Measurements from ENCODE around the gene RAB33B. TPM values are rescaled to one million over a fixed set of nuclear protein-coding genes. Genes with fewer than 3 reads are reported as not detected.

The RAB33B gene
- total RNA-seq, 1 donor from 2014 or later = 9.8 TPM

- Histone ChIP-seq H3K4me1 (no peaks in the 10 kb centered on the region), H3K4me3 (no peak overlapping the region), H3K9me3 (peaks cover 6% of the 10 kb centered on the region), H3K27ac (no peak overlapping the region), H3K27me3 (no peaks in the 10 kb centered on the region), H3K36me3 (peaks cover 13% of the 10 kb centered on the region)
- no peak for ATAC-seq
- no peak for TF ChIP-seq CTCF (IDR thresholded peaks at IDR 0.05)
- no peak for DNase-seq
- intact Hi-C loops (cut with DNase I) = no loop called here
These were observed 15.3 kb downstream of the RAB33B start for GRCh38 chr4:139469216-139469615.

GRCh38 chr4:139469869-139470268 lies 15.9 kb downstream of the RAB33B start:
- ATAC-seq (peak; percentile 21), DNase-seq (no peak)
- intact Hi-C loops (cut with DNase I) = no loop called here

GRCh38 chr4:139470295-139470694 lies 16.4 kb downstream of the RAB33B start:
- H3K27me3 ChIP-seq = no peaks in the 10 kb centered on the region
- no peak overlapping the region for H3K27ac ChIP-seq
- intact Hi-C loops (cut with DNase I) = no loop called here
- peaks cover 13% of the 10 kb centered on the region for H3K36me3 ChIP-seq
- H3K4me1 ChIP-seq = no peaks in the 10 kb centered on the region
- no peak for TF ChIP-seq CTCF (IDR thresholded peaks at IDR 0.05)
- H3K9me3 ChIP-seq = peaks cover 6% of the 10 kb centered on the region
- ATAC-seq (peak; percentile 19), DNase-seq (no peak)
- no peak overlapping the region for H3K4me3 ChIP-seq

More at GRCh38 chr4:139469869-139470268, 15.9 kb downstream of the RAB33B start:
- H3K36me3 ChIP-seq = peaks cover 13% of the 10 kb centered on the region
- H3K9me3 ChIP-seq = peaks cover 6% of the 10 kb centered on the region
- no peaks in the 10 kb centered on the region for H3K4me1 ChIP-seq
- no peaks in the 10 kb centered on the region for H3K27me3 ChIP-seq
- TF ChIP-seq CTCF (IDR thresholded peaks at IDR 0.05) = no peak
- H3K27ac ChIP-seq = no peak overlapping the region
- no peak overlapping the region for H3K4me3 ChIP-seq

GRCh38 chr4:139470997-139471665 lies 17.2 kb downstream of the RAB33B start:
- Histone ChIP-seq H3K27me3 (no peaks in the 10 kb centered on the region), H3K4me1 (no peaks in the 10 kb centered on the region), H3K4me3 (no peak overlapping the region), H3K27ac (no peak overlapping the region), H3K36me3 (peaks cover 13% of the 10 kb centered on the region), H3K9me3 (peaks cover 6% of the 10 kb centered on the region)
- no peak for DNase-seq
- no peak for TF ChIP-seq CTCF (IDR thresholded peaks at IDR 0.05)
- peak; percentile 96 for ATAC-seq
- intact Hi-C loops (cut with DNase I) = no loop called here

GRCh38 chr4:139472852-139473251 lies 18.9 kb downstream of the RAB33B start:
- H3K4me1 ChIP-seq = no peaks in the 10 kb centered on the region
- intact Hi-C loops (cut with DNase I) = no loop called here
- peaks cover 6% of the 10 kb centered on the region for H3K9me3 ChIP-seq
- H3K4me3 ChIP-seq = no peak overlapping the region
- no peaks in the 10 kb centered on the region for H3K27me3 ChIP-seq
- H3K36me3 ChIP-seq = peaks cover 13% of the 10 kb centered on the region
- no peak for TF ChIP-seq CTCF (IDR thresholded peaks at IDR 0.05)
- ATAC-seq = no peak
- no peak overlapping the region for H3K27ac ChIP-seq
- DNase-seq = no peak

GRCh38 chr4:139476363-139476762 lies 22.4 kb downstream of the RAB33B start:
- intact Hi-C loops (cut with DNase I) = no loop called here
- no peak overlapping the region for H3K27ac ChIP-seq
- no peaks in the 10 kb centered on the region for H3K4me1 ChIP-seq
- no peaks in the 10 kb centered on the region for H3K27me3 ChIP-seq
- peaks cover 13% of the 10 kb centered on the region for H3K36me3 ChIP-seq
- DNase-seq = no peak
- no peak for ATAC-seq
- TF ChIP-seq CTCF (IDR thresholded peaks at IDR 0.05) = no peak
- no peaks in the 10 kb centered on the region for H3K9me3 ChIP-seq
- no peak overlapping the region for H3K4me3 ChIP-seq
